GM18508 (cell line): ENCODE measurements around the gene B3GNT5.

Experiments
- ATAC-seq: cut with Tn5 transposase; IDR thresholded peaks from one replicate; pipeline ENCODE4 v1.9.1; 2021; ENCODE audit warnings: moderate number of reproducible peaks; ENCODE audit not compliant: insufficient read depth, unreplicated experiment

The B3GNT5 gene

GRCh38 chr3:183285828-183286457, 32.9 kb downstream of the B3GNT5 start:
- peak; percentile 93 for ATAC-seq

GRCh38 chr3:183287301-183287971, 34.4 kb downstream of the B3GNT5 start:
- ATAC-seq: no peak

GRCh38 chr3:183288117-183288516, 35.1 kb downstream of the B3GNT5 start:
- no peak for ATAC-seq

- ATAC-seq: no peak
Measured at GRCh38 chr3:183290216-183290615, 37.2 kb downstream of the B3GNT5 start.

- no peak for ATAC-seq
Measured at GRCh38 chr3:183291497-183292031, 38.5 kb downstream of the B3GNT5 start.

- no peak for ATAC-seq
Measured at GRCh38 chr3:183293966-183294365, 40.9 kb downstream of the B3GNT5 start.

- no peak for ATAC-seq
Measured at GRCh38 chr3:183295211-183295610, 42.2 kb downstream of the B3GNT5 start.

- no peak for ATAC-seq
Measured at GRCh38 chr3:183296944-183297343, 43.9 kb downstream of the B3GNT5 start.

- ATAC-seq: no peak
Measured at GRCh38 chr3:183298701-183299153, 45.7 kb downstream of the B3GNT5 start.

- no peak for ATAC-seq
Measured at GRCh38 chr3:183299976-183300375, 46.9 kb downstream of the B3GNT5 start.

- no peak for ATAC-seq
Measured at GRCh38 chr3:183300996-183301562, 48.0 kb downstream of the B3GNT5 start.

GRCh38 chr3:183301937-183302580, 49.0 kb downstream of the B3GNT5 start:
- ATAC-seq: no peak

GRCh38 chr3:183303690-183304089, 50.6 kb downstream of the B3GNT5 start:
- ATAC-seq: no peak

- ATAC-seq: peak; percentile 61
Measured at GRCh38 chr3:183306798-183307671, 54.0 kb downstream of the B3GNT5 start.

- ATAC-seq: no peak
Measured at GRCh38 chr3:183307749-183308148, 54.7 kb downstream of the B3GNT5 start.

GRCh38 chr3:183308751-183309150, 55.7 kb downstream of the B3GNT5 start:
- no peak for ATAC-seq

GRCh38 chr3:183309276-183309675, 56.2 kb downstream of the B3GNT5 start:
- ATAC-seq: no peak

- ATAC-seq: no peak
Measured at GRCh38 chr3:183310936-183311335, 57.9 kb downstream of the B3GNT5 start.

- ATAC-seq: no peak
Measured at GRCh38 chr3:183312433-183312832, 59.4 kb downstream of the B3GNT5 start.

GRCh38 chr3:183313351-183313750, 60.3 kb downstream of the B3GNT5 start:
- no peak for ATAC-seq
